GM21717 (cell line): ENCODE results near the gene MTA3.
"Not testable (repeated sequence)": the region's sequence is repeated elsewhere in the genome, so short reads cannot be mapped to it uniquely, and the experiment has no call there.

Experiments used
- ATAC-seq: cut with Tn5 transposase; IDR thresholded peaks from one replicate; pipeline ENCODE4 v1.9.1; 2021; ENCODE audit warnings: mild to moderate bottlenecking, moderate library complexity; ENCODE audit not compliant: unreplicated experiment

The MTA3 gene

GRCh38 chr2:42566837-42567321 lies 1.6 kb upstream of the MTA3 start:
- ATAC-seq, result peak; percentile 57

- no peak for ATAC-seq
Measured at GRCh38 chr2:42567364-42567763, 1.1 kb upstream of the MTA3 start.

- peak; percentile 78 for ATAC-seq
Measured at GRCh38 chr2:42567806-42568400, 529 bp upstream of the MTA3 start.

- no peak for ATAC-seq
Measured at GRCh38 chr2:42569116-42569711, 782 bp downstream of the MTA3 start.

GRCh38 chr2:42569883-42570282 lies 1.5 kb downstream of the MTA3 start:
- ATAC-seq, result no peak

GRCh38 chr2:42572297-42573081 lies 4.1 kb downstream of the MTA3 start:
- no peak for ATAC-seq

GRCh38 chr2:42573256-42573655 lies 4.8 kb downstream of the MTA3 start:
- ATAC-seq, result no peak

GRCh38 chr2:42575458-42576064 lies 7.1 kb downstream of the MTA3 start:
- ATAC-seq, result no peak

GRCh38 chr2:42578621-42579020 lies 10.2 kb downstream of the MTA3 start:
- no peak for ATAC-seq

- ATAC-seq, result no peak
Measured at GRCh38 chr2:42581257-42581656, 12.8 kb downstream of the MTA3 start.

- ATAC-seq, result not testable (repeated sequence)
Measured at GRCh38 chr2:42584628-42585027, 16.2 kb downstream of the MTA3 start.

- no peak for ATAC-seq
Measured at GRCh38 chr2:42585779-42586178, 17.3 kb downstream of the MTA3 start.

- ATAC-seq, result no peak
Measured at GRCh38 chr2:42587526-42588117, 19.2 kb downstream of the MTA3 start.

- no peak for ATAC-seq
Measured at GRCh38 chr2:42588121-42588520, 19.7 kb downstream of the MTA3 start.

- no peak for ATAC-seq
Measured at GRCh38 chr2:42590176-42590575, 21.7 kb downstream of the MTA3 start.

- no peak for ATAC-seq
Measured at GRCh38 chr2:42593282-42593681, 24.9 kb downstream of the MTA3 start.

GRCh38 chr2:42598656-42599055 lies 30.2 kb downstream of the MTA3 start:
- ATAC-seq, result no peak

- no peak for ATAC-seq
Measured at GRCh38 chr2:42601076-42601475, 32.6 kb downstream of the MTA3 start.

GRCh38 chr2:42602218-42602875 lies 33.9 kb downstream of the MTA3 start:
- ATAC-seq, result no peak

GRCh38 chr2:42602876-42603219 lies 34.4 kb downstream of the MTA3 start:
- ATAC-seq, result no peak

GRCh38 chr2:42604341-42604867 lies 36.0 kb downstream of the MTA3 start:
- ATAC-seq, result not testable (repeated sequence)
